Measurements from ENCODE around the gene CCDC183.
"Not testable (repeated sequence)": the region's sequence is repeated elsewhere in the genome, so short reads cannot be mapped to it uniquely, and the experiment has no call there.

The CCDC183 gene

GRCh38 chr9:136829981-136830885 lies 34.1 kb downstream of the CCDC183 start:
- H3K4me1 ChIP-seq: no peaks in the 10 kb centered on the region
- no peaks in the 10 kb centered on the region for H3K27me3 ChIP-seq
- H4K20me1 ChIP-seq: peaks cover 68% of the 10 kb centered on the region
- no peak overlapping the region for H3K27ac ChIP-seq
- H3K4me3 ChIP-seq: no peak overlapping the region
- H3K4me2 ChIP-seq: no peak overlapping the region
- no peak for TF ChIP-seq Cebpa-rat (IDR thresholded peaks at IDR 0.05)
- H3K9ac ChIP-seq: no peak overlapping the region
- H3K9me3 ChIP-seq: no peaks in the 10 kb centered on the region
- peaks cover 97% of the 10 kb centered on the region for H3K36me3 ChIP-seq

GRCh38 chr9:136831002-136831719 lies 35.0 kb downstream of the CCDC183 start:
- Histone ChIP-seq H3K9ac (no peak overlapping the region), H3K27me3 (no peaks in the 10 kb centered on the region), H3K4me1 (no peaks in the 10 kb centered on the region), H3K36me3 (peaks cover 98% of the 10 kb centered on the region), H3K9me3 (no peaks in the 10 kb centered on the region), H4K20me1 (peaks cover 66% of the 10 kb centered on the region), H3K4me2 (no peak overlapping the region), H3K4me3 (no peak overlapping the region), H3K27ac (no peak overlapping the region)
- TF ChIP-seq Cebpa-rat (IDR thresholded peaks at IDR 0.05): no peak

GRCh38 chr9:136831720-136832104 lies 35.6 kb downstream of the CCDC183 start:
- H3K4me1 ChIP-seq: no peaks in the 10 kb centered on the region
- H3K4me3 ChIP-seq: no peak overlapping the region
- no peak overlapping the region for H3K9ac ChIP-seq
- no peaks in the 10 kb centered on the region for H3K27me3 ChIP-seq
- H3K9me3 ChIP-seq: no peaks in the 10 kb centered on the region
- no peak for TF ChIP-seq Cebpa-rat (IDR thresholded peaks at IDR 0.05)
- no peak overlapping the region for H3K4me2 ChIP-seq
- H3K36me3 ChIP-seq: peaks cover 98% of the 10 kb centered on the region
- peaks cover 63% of the 10 kb centered on the region for H4K20me1 ChIP-seq
- H3K27ac ChIP-seq: no peak overlapping the region

- H3K27me3 ChIP-seq: no peaks in the 10 kb centered on the region
- H3K4me1 ChIP-seq: no peaks in the 10 kb centered on the region
- peaks cover 96% of the 10 kb centered on the region for H3K36me3 ChIP-seq
- no peak overlapping the region for H3K27ac ChIP-seq
- H4K20me1 ChIP-seq: peaks cover 55% of the 10 kb centered on the region
- no peak overlapping the region for H3K4me2 ChIP-seq
- no peak overlapping the region for H3K4me3 ChIP-seq
- TF ChIP-seq Cebpa-rat (IDR thresholded peaks at IDR 0.05): no peak
- no peaks in the 10 kb centered on the region for H3K9me3 ChIP-seq
- no peak overlapping the region for H3K9ac ChIP-seq
Measured at GRCh38 chr9:136832581-136832980, 36.4 kb downstream of the CCDC183 start.

- H3K36me3 ChIP-seq: peaks cover 96% of the 10 kb centered on the region
- not testable (repeated sequence) for H3K9me3 ChIP-seq, H3K27ac ChIP-seq
Measured at GRCh38 chr9:136833381-136834048, 37.4 kb downstream of the CCDC183 start.

GRCh38 chr9:136835162-136835931 lies 39.2 kb downstream of the CCDC183 start:
- Histone ChIP-seq H3K9ac (no peak overlapping the region), H3K4me1 (peaks cover 6% of the 10 kb centered on the region), H3K4me3 (no peak overlapping the region), H3K36me3 (peaks cover 96% of the 10 kb centered on the region), H3K27me3 (no peaks in the 10 kb centered on the region), H3K27ac (no peak overlapping the region), H3K9me3 (no peaks in the 10 kb centered on the region), H3K4me2 (no peak overlapping the region), H4K20me1 (peaks cover 48% of the 10 kb centered on the region)
- TF ChIP-seq Cebpa-rat (IDR thresholded peaks at IDR 0.05): no peak

More at GRCh38 chr9:136833381-136834048, 37.4 kb downstream of the CCDC183 start:
- H3K4me1 ChIP-seq, H3K9ac ChIP-seq, H3K4me3 ChIP-seq, H3K27me3 ChIP-seq, H3K4me2 ChIP-seq: not testable (repeated sequence)
- peaks cover 45% of the 10 kb centered on the region; the same call in 1 of the 2 replicates for H4K20me1 ChIP-seq

- Histone ChIP-seq H3K4me3 (no peak overlapping the region), H4K20me1 (peaks cover 48% of the 10 kb centered on the region), H3K4me1 (peaks cover 15% of the 10 kb centered on the region), H3K9me3 (no peaks in the 10 kb centered on the region), H3K4me2 (no peak overlapping the region), H3K36me3 (peaks cover 94% of the 10 kb centered on the region), H3K27ac (no peak overlapping the region), H3K27me3 (no peaks in the 10 kb centered on the region), H3K9ac (no peak overlapping the region)
- no peak for TF ChIP-seq Cebpa-rat (IDR thresholded peaks at IDR 0.05)
Measured at GRCh38 chr9:136835932-136836904, 40.1 kb downstream of the CCDC183 start.

- Histone ChIP-seq H3K27me3 (no peaks in the 10 kb centered on the region), H3K4me2 (no peak overlapping the region), H3K9ac (no peak overlapping the region), H4K20me1 (peaks cover 47% of the 10 kb centered on the region), H3K36me3 (peaks cover 83% of the 10 kb centered on the region), H3K4me1 (peaks cover 26% of the 10 kb centered on the region), H3K27ac (no peak overlapping the region), H3K4me3 (no peak overlapping the region), H3K9me3 (no peaks in the 10 kb centered on the region)
- no peak for TF ChIP-seq Cebpa-rat (IDR thresholded peaks at IDR 0.05)
Measured at GRCh38 chr9:136837146-136837855, 41.2 kb downstream of the CCDC183 start.

- H3K9me3 ChIP-seq, H3K4me2 ChIP-seq, H3K9ac ChIP-seq, H3K4me3 ChIP-seq, H3K27me3 ChIP-seq, H3K27ac ChIP-seq: not testable (repeated sequence)
- H4K20me1 ChIP-seq: peaks cover 44% of the 10 kb centered on the region
- H3K4me1 ChIP-seq: peaks cover 31% of the 10 kb centered on the region
- H3K36me3 ChIP-seq: peaks cover 77% of the 10 kb centered on the region
Measured at GRCh38 chr9:136837856-136838277, 41.7 kb downstream of the CCDC183 start.

Data from BLaER1 (cell line).